Measurements from ENCODE around the gene HORMAD2. TPM values are rescaled to one million over a fixed set of nuclear protein-coding genes. Genes with fewer than 3 reads are reported as not detected.
A peak's percentile ranks its signal among the peaks of the same experiment; 100 is the strongest.

The HORMAD2 gene
- total and polyA plus RNA-seq, 9 of the 15 experiments (the other 6 are each of a cell fraction or from before 2014, with no cell fraction given): not detected

DNA sequence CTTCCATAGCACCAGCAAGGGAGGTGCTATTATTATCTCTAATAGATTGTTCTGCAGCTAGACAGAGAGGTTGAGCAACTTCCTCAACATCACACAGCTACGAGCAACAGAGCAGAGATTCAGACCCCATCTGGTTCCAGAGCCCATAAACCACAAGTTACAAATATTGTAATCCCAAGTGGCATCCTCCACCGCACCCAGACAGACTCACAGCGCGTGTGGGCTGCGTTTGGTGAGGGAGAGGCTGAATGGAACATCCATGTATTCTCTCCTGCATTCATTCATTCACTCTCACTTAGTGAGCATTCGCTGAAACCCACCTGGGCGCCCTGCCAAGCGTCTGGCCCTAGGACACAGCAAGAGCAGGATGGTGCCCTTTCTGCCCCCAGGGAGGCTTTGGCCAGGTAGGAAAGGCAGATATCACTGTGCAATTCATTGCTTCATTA lies 132.8 kb downstream of the HORMAD2 start:
- no peaks in the 10 kb centered on the region for H3K27me3 ChIP-seq (ENCODE audit: control insufficient read depth in 2 of 2, insufficient read depth in 2 of 2, low read length in 2 of 2)
- no peak for FAIRE-seq
- in situ Hi-C loops (cut with MboI) (no loop called here), intact Hi-C loops (cut with micrococcal nuclease) (no loop called here)
- H2AFZ ChIP-seq (ENCODE audit: low read depth, low read length): no peak overlapping the region
- BruUV-seq (replicated peaks): no TSS peak
- no peak overlapping the region for H3K27ac ChIP-seq (ENCODE audit: extremely low read depth, low read depth, low read length)
- ChIA-PET CTCF (ENCODE audit: low intra/inter-chr PET ratio) (no interaction called here), POLR2A (interaction anchor here (0.6 kb wide), 1 partner anchor 70 kb away, joined by 3 read pairs; no protein-coding TSS in a partner anchor)
- ATAC-seq: no peak
- H3K36me3 ChIP-seq (ENCODE audit: control insufficient read depth, insufficient read depth, low read length): no peaks in the 10 kb centered on the region
- H3K9me3 ChIP-seq (replicated peaks; ENCODE audit: control insufficient read depth, insufficient read depth, low read depth, low read length): no peaks in the 10 kb centered on the region
- no peak overlapping the region for H3K4me2 ChIP-seq (ENCODE audit: insufficient read depth, low read length)
- peaks cover 37 to 53% of the 10 kb centered on the region in 2 experiments for H3K4me1 ChIP-seq (replicated peaks in 1 of 2; ENCODE audit: control insufficient read depth in 2 of 2, insufficient read depth in 2 of 2, low read length in 2 of 2)
- H4K20me1 ChIP-seq (replicated peaks; ENCODE audit: control insufficient read depth, insufficient read depth, low read length): 0 out of 2 replicates have a peak, but pooled peaks cover 3% of the 10 kb centered on the region
- no peak overlapping the region for H3K4me3 ChIP-seq
- H3K9ac ChIP-seq (ENCODE audit: insufficient read depth in 1 of 2, low read depth in 2 of 2, low read length in 2 of 2): no peak overlapping the region
- peak; percentile 55; the same call in 1 of the 2 replicates for TF ChIP-seq BCOR (IDR thresholded peaks at IDR 0.05)
- TF ChIP-seq POLR2G (IDR thresholded peaks at IDR 0.05; ENCODE audit: low read depth, low read length): no peak
- no peak for TF ChIP-seq ARID1B (IDR thresholded peaks at IDR 0.05)
- TF ChIP-seq RBM25 (IDR thresholded peaks at IDR 0.05; ENCODE audit: low read depth, low read length, severe bottlenecking): peak; percentile 68
- TF ChIP-seq CXXC5 (CRISPR knock-in tag; IDR thresholded peaks at IDR 0.05): no peak
- peak; percentile 78 for TF ChIP-seq ADNP (tag; IDR thresholded peaks at IDR 0.05)
- TF ChIP-seq ZFP36 (IDR thresholded peaks at IDR 0.05; ENCODE audit: low read depth, low read length, partially characterized antibody): peak; percentile 75
- TF ChIP-seq CREBBP (IDR thresholded peaks at IDR 0.05; ENCODE audit: low read depth, low read length): no peak
- H3K79me2 ChIP-seq (ENCODE audit: control insufficient read depth, insufficient read depth, low read length): no peaks in the 10 kb centered on the region
- no peaks in the 10 kb centered on the region for H3K9me1 ChIP-seq (ENCODE audit: control insufficient read depth, insufficient read depth, low read length)
- DNase-seq (ENCODE audit: extremely low read depth in 1 of 4, low spot score in 3 of 4): no peak
- WGBS (ENCODE audit: insufficient coverage, low coverage, missing lambda C conversion rate): 68% methylated on average over 7 of the region's 8 CpGs
